Body of pancreas (tissue), 4 donors: ENCODE results near the gene IRAK1BP1.

Experiments used
- POLR2A ChIP-seq, 3 donors: fragments of 450-650 bp; IDR thresholded peaks; one replicate each; pipeline ENCODE4 v1.6.1; 2016; ENCODE audit warnings: antibody characterized with exemption in 3 of 3, mild to moderate bottlenecking in 2 of 3
- TF ChIP-seq, protein P1 (sequence below), 7 experiments: fragments of 450-650 bp in 4 of 7; fragments of 200-600 bp in 3 of 7; sonication (generic) in 3 of 7; IDR thresholded peaks; one replicate each; pipeline ENCODE4 v1.5.1; 2016 to 2019; ENCODE audit warnings: antibody characterized with exemption in 7 of 7

DNA sequence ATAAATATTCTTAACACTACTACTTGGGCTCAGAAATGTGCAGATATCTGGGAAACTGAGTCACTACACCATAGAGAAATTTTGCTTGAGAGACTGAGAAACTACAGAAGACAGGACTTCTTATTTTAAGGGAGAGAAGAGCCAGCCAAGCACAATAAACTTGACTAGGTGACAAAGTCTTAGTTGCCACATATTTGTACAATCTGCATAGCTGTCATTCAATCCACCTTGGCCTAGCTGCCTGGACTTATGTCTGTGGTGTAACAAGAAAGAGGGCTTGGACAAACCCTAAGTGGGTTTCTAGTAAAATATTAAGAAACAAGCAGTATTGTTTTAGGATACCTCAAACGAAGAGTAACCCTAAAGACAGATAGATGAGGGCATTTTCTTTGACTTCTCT is 21.8 kb upstream of the IRAK1BP1 start:
- no peak for TF ChIP-seq POLR2A (IDR thresholded peaks at IDR 0.05)
- TF ChIP-seq, protein P1, sequence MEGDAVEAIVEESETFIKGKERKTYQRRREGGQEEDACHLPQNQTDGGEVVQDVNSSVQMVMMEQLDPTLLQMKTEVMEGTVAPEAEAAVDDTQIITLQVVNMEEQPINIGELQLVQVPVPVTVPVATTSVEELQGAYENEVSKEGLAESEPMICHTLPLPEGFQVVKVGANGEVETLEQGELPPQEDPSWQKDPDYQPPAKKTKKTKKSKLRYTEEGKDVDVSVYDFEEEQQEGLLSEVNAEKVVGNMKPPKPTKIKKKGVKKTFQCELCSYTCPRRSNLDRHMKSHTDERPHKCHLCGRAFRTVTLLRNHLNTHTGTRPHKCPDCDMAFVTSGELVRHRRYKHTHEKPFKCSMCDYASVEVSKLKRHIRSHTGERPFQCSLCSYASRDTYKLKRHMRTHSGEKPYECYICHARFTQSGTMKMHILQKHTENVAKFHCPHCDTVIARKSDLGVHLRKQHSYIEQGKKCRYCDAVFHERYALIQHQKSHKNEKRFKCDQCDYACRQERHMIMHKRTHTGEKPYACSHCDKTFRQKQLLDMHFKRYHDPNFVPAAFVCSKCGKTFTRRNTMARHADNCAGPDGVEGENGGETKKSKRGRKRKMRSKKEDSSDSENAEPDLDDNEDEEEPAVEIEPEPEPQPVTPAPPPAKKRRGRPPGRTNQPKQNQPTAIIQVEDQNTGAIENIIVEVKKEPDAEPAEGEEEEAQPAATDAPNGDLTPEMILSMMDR (IDR thresholded peaks at IDR 0.05) = no peak
